H1 (cell line): ENCODE measurements around the gene MUC13. TPM values are rescaled to one million over a fixed set of nuclear protein-coding genes. Genes with fewer than 3 reads are reported as not detected.

Experiments
- CTCF ChIA-PET: fragments of 300-600 bp; sonication (Branson Sonifier 250); formaldehyde crosslinking; loops from one replicate; lab custom pipeline; 2021; ENCODE audit not compliant: partially characterized antibody; lab: Charles Lee
- POLR2A ChIA-PET: fragments of 300-600 bp; sonication (Branson Sonifier 250); formaldehyde crosslinking; loops from one replicate; lab custom pipeline; 2021; ENCODE audit warnings: inconsistent platforms; ENCODE audit not compliant: partially characterized antibody; lab: Charles Lee
- DNase-seq, 2 experiments: peaks; one replicate each; pipeline versions ENCODE4 v3.0.0 to v3.0.0-alpha.2; 2010 to 2022; ENCODE audit warnings: low spot score in 2 of 2, low read depth in 1 of 2, mixed read lengths in 1 of 2
- FAIRE-seq: peaks from 2 replicates; lab custom pipeline; 2011; peaks lifted over from hg19 to GRCh38; lab: Jason Lieb, UNC
- H2AFZ ChIP-seq: 2 replicates; pipeline ENCODE4 v1.8.1; 2012; ENCODE audit warnings: low read length, inconsistent platforms
- H2AK5ac ChIP-seq: 2 replicates; pipeline ENCODE4 v1.6.1; 2013; ENCODE audit warnings: low read depth, low read length
- H2BK120ac ChIP-seq: replicated peaks from 2 replicates; pipeline ENCODE3; 2013; ENCODE audit warnings: low read depth, low read length, inconsistent platforms
- H2BK12ac ChIP-seq: 2 replicates; pipeline ENCODE4 v1.6.1; 2013; ENCODE audit warnings: low read depth, low read length
- H2BK15ac ChIP-seq: 2 replicates; pipeline ENCODE4 v1.6.1; 2013; ENCODE audit warnings: low read length
- H2BK20ac ChIP-seq: 2 replicates; pipeline ENCODE4 v1.6.1; 2013; ENCODE audit warnings: low read length
- H2BK5ac ChIP-seq: 2 replicates; pipeline ENCODE4 v1.6.1; 2013; ENCODE audit warnings: low read depth, low read length
- H3K14ac ChIP-seq: 2 replicates; pipeline ENCODE4 v1.6.1; 2013; ENCODE audit warnings: inconsistent platforms; ENCODE audit not compliant: insufficient read length
- H3K18ac ChIP-seq: 2 replicates; pipeline ENCODE4 v1.6.1; 2013; ENCODE audit warnings: low read length; ENCODE audit errors: extremely low read depth
- H3K23ac ChIP-seq: 2 replicates; pipeline ENCODE4 v1.6.1; 2013; ENCODE audit warnings: inconsistent platforms; ENCODE audit not compliant: insufficient read length
- H3K23me2 ChIP-seq: 2 replicates; pipeline ENCODE4 v1.6.1; 2013; ENCODE audit warnings: low read depth, low read length
- H3K27ac ChIP-seq: 2 replicates; pipeline ENCODE4 v1.6.1; 2011; ENCODE audit warnings: low read depth, low read length, inconsistent platforms
- H3K27me3 ChIP-seq, 4 experiments: replicated peaks in 1 of 4; 1 replicate in 1 of 4; 2 replicates in 3 of 4; pipeline versions ENCODE4 v1.6.1 to v1.8.1; 2011 to 2013; ENCODE audit warnings: low read length in 3 of 4, mild to moderate bottlenecking in 3 of 4, inconsistent platforms in 2 of 4, mixed read lengths in 2 of 4, moderate library complexity in 1 of 4; ENCODE audit not compliant: control insufficient read depth in 3 of 4, insufficient read depth in 3 of 4; ENCODE audit errors: extremely low read depth in 1 of 4
- H3K36me3 ChIP-seq, 4 experiments: 2 replicates each; pipeline versions ENCODE4 v1.6.1 to v1.8.1; 2011 to 2013; ENCODE audit warnings: mild to moderate bottlenecking in 4 of 4, low read length in 3 of 4, moderate library complexity in 2 of 4, control low read depth in 1 of 4, inconsistent platforms in 1 of 4; ENCODE audit not compliant: insufficient read depth in 4 of 4, control insufficient read depth in 2 of 4
- H3K4ac ChIP-seq: replicated peaks from 2 replicates; pipeline ENCODE3; 2013; ENCODE audit warnings: low read length, low read depth, mixed read lengths, inconsistent platforms; ENCODE audit not compliant: insufficient read length
- H3K4me1 ChIP-seq, 4 experiments: replicated peaks in 1 of 4; 1 replicate in 1 of 4; 2 replicates in 3 of 4; pipeline versions ENCODE4 v1.6.1 to v1.8.1; 2011 to 2013; ENCODE audit warnings: low read length in 3 of 4, inconsistent platforms in 2 of 4, mixed read lengths in 1 of 4; ENCODE audit not compliant: insufficient read depth in 4 of 4, control insufficient read depth in 3 of 4
- H3K4me2 ChIP-seq, 2 experiments: 2 replicates each; pipeline versions ENCODE4 v1.6.1 to v1.8.1; 2011 to 2013; ENCODE audit warnings: low read depth in 2 of 2, low read length in 2 of 2, control low read depth in 1 of 2, inconsistent platforms in 1 of 2, mild to moderate bottlenecking in 1 of 2; ENCODE audit not compliant: insufficient read depth in 1 of 2
- H3K4me3 ChIP-seq, 4 experiments: fragments of 200-600, 300-600 bp in 1 of 4; sonication (generic), shearing (Covaris generic), sonication (Bioruptor Twin) in 1 of 4; 2 replicates each; pipeline versions ENCODE4 v1.5.1 to v1.8.1; 2011 to 2016; ENCODE audit warnings: low read length in 4 of 4, low read depth in 3 of 4, control low read depth in 2 of 4, inconsistent platforms in 2 of 4, mild to moderate bottlenecking in 2 of 4, mixed read lengths in 1 of 4, moderate library complexity in 1 of 4; ENCODE audit not compliant: insufficient read depth in 2 of 4; ENCODE audit errors: extremely low read depth in 1 of 4
- H3K56ac ChIP-seq: replicated peaks from 2 replicates; pipeline ENCODE3; 2013; ENCODE audit warnings: low read depth, mild to moderate bottlenecking, mixed read lengths, low read length, inconsistent platforms; ENCODE audit not compliant: insufficient read length
- H3K79me1 ChIP-seq: 2 replicates; pipeline ENCODE4 v1.6.1; 2013; ENCODE audit warnings: low read depth, low read length, control low read depth
- H3K79me2 ChIP-seq, 2 experiments: 2 replicates each; pipeline versions ENCODE4 v1.6.1 to v1.8.1; 2012 to 2013; ENCODE audit warnings: low read length in 2 of 2, mild to moderate bottlenecking in 2 of 2, inconsistent platforms in 1 of 2; ENCODE audit not compliant: insufficient read depth in 2 of 2, control insufficient read depth in 1 of 2
- H3K9ac ChIP-seq, 4 experiments: replicated peaks in 1 of 4; 1 replicate in 1 of 4; 2 replicates in 3 of 4; pipeline versions ENCODE4 v1.6.1 to v1.8.1; 2011 to 2013; ENCODE audit warnings: low read depth in 3 of 4, low read length in 3 of 4, control low read depth in 2 of 4, mild to moderate bottlenecking in 2 of 4, moderate library complexity in 2 of 4, inconsistent platforms in 1 of 4; ENCODE audit errors: extremely low read depth in 1 of 4
- H3K9me3 ChIP-seq, 2 experiments: 2 replicates each; pipeline versions ENCODE4 v1.6.1 to v1.8.1; 2012 to 2013; ENCODE audit warnings: mild to moderate bottlenecking in 2 of 2, moderate library complexity in 2 of 2, control low read depth in 1 of 2, inconsistent platforms in 1 of 2, low read depth in 1 of 2, low read length in 1 of 2, mixed read lengths in 1 of 2; ENCODE audit not compliant: insufficient read depth in 2 of 2
- H4K20me1 ChIP-seq, 2 experiments: replicated peaks in 1 of 2; 2 replicates each; pipeline versions ENCODE3 to v1.8.1; 2011 to 2013; ENCODE audit warnings: inconsistent platforms in 2 of 2, low read length in 2 of 2, mild to moderate bottlenecking in 1 of 2; ENCODE audit not compliant: insufficient read depth in 2 of 2, control insufficient read depth in 1 of 2
- H4K5ac ChIP-seq: 2 replicates; pipeline ENCODE4 v1.6.1; 2013; ENCODE audit warnings: low read length, low read depth, mixed read lengths, inconsistent platforms; ENCODE audit not compliant: insufficient read length
- H4K8ac ChIP-seq: 2 replicates; pipeline ENCODE4 v1.8.0; 2013; ENCODE audit warnings: mild to moderate bottlenecking, moderate library complexity, low read length, inconsistent platforms; ENCODE audit not compliant: insufficient read depth; ENCODE audit errors: extremely low read depth
- H4K91ac ChIP-seq: replicated peaks from 2 replicates; pipeline ENCODE3; 2013; ENCODE audit warnings: low read length, mixed read lengths, inconsistent platforms; ENCODE audit not compliant: insufficient read length
- ASH2L ChIP-seq: fragments of 200-600, 300-600 bp; sonication (generic); IDR thresholded peaks from one replicate; pipeline ENCODE4 v1.7.1; 2017; ENCODE audit warnings: low read length
- MAFK ChIP-seq: IDR thresholded peaks from 2 replicates; pipeline ENCODE4 v1.6.1; 2012; ENCODE audit warnings: low read depth, mild to moderate bottlenecking, improper control_type of control experiment, low read length
- POLR2A ChIP-seq, 2 experiments: IDR thresholded peaks; 1 replicate in 1 of 2; 2 replicates in 1 of 2; pipeline ENCODE4 v1.6.1; 2011; ENCODE audit warnings: low read depth in 2 of 2, low read length in 2 of 2, mild to moderate bottlenecking in 2 of 2; ENCODE audit errors: control extremely low read depth in 1 of 2
- RAD21 ChIP-seq, 2 experiments: IDR thresholded peaks in 1 of 2; conservative IDR thresholded peaks in 1 of 2; 2 replicates each; pipeline ENCODE4 v1.6.1; 2011; ENCODE audit warnings: low read depth in 2 of 2, low read length in 2 of 2, improper control_type of control experiment in 1 of 2, inconsistent platforms in 1 of 2, mild to moderate bottlenecking in 1 of 2, moderate library complexity in 1 of 2
- SIRT6 ChIP-seq: IDR thresholded peaks from one replicate; pipeline ENCODE4 v1.7.1; 2012; ENCODE audit warnings: low read length, inconsistent platforms
- SP4 ChIP-seq: IDR thresholded peaks from 2 replicates; pipeline ENCODE4 v1.6.1; 2012; ENCODE audit warnings: low read length, inconsistent platforms
- SRF ChIP-seq: IDR thresholded peaks from 2 replicates; pipeline ENCODE4 v1.6.1; 2011; ENCODE audit warnings: mild to moderate bottlenecking, low read depth, low read length, moderate library complexity
- TAF7 ChIP-seq: optimal IDR thresholded peaks from 2 replicates; pipeline ENCODE3; 2011; ENCODE audit warnings: low read depth, mild to moderate bottlenecking, inconsistent platforms, low read length, moderate library complexity, borderline replicate concordance
- TBP ChIP-seq: IDR thresholded peaks from 2 replicates; pipeline ENCODE4 v1.6.1; 2011; ENCODE audit warnings: low read depth, low read length, improper control_type of control experiment
- whole genome bisulfite sequencing, 2 experiments: shearing (Covaris generic) in 1 of 2; methylation state at CpG; one replicate each; pipeline versions ENCODE4 v1.1.6 to v1.1.7; 2013 to 2015; ENCODE audit warnings: low lambda C conversion rate in 2 of 2, mixed read lengths in 2 of 2, inconsistent platforms in 1 of 2, low coverage in 1 of 2, missing lambda C conversion rate in 1 of 2; ENCODE audit not compliant: insufficient replicate concordance in 2 of 2, insufficient coverage in 1 of 2, insufficient read length in 1 of 2; ENCODE audit errors: extremely low coverage in 1 of 2, missing lambda C conversion rate in 1 of 2; 5-methylcytosine and 5-hydroxymethylcytosine counted together
- polyA plus RNA-seq, 7 experiments: library from polyadenylated mRNA; depleted of rRNA in 3 of 7; stranded (reverse) in 5 of 7; unstranded in 2 of 7; fragments of >200 nt in 5 of 7; fragments of 200-250 nt in 2 of 7; gene quantifications; 1 replicate in 5 of 7; 2 replicates in 1 of 7; 4 replicates in 1 of 7; pipeline versions ENCODE4 v1.2.1 to v1.2.3, GENCODE V29; 2011 to 2013; ENCODE audit warnings: missing spikeins in 2 of 7, mixed read lengths in 2 of 7
- total RNA-seq: library from RNA; stranded (reverse); fragmentation: NEBNext Ultra II Directional; extraction: Animal tissue kit (Norgen Biotek cat#: 25700); gene quantifications from 2 replicates; pipeline ENCODE4 v1.2.1, GENCODE V29; 2021

The MUC13 gene
- total and polyA plus RNA-seq, 2 of the 8 experiments (the other 6 are each of a cell fraction or from before 2014, with no cell fraction given): not detected

DNA sequence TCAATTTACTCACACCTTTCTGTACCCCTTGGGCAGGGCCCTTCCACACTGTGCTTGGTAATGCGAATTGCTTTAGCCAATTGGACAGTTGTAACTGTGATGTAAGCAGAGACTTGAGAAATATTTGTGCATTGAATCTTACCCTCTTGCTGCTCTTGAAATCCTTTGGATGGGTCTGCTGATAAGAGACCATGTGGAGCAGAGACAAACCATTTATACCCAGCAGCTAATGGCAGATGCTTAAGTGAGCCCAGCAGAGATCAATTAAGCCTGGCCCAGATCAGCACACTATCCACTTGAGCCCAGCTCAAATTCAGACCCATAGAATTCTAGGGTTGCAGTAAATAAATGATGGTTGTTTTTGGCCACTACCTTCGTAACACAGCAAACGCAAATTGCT, 19.3 kb downstream of the MUC13 start:
- H3K27ac ChIP-seq: no peak overlapping the region
- ChIA-PET CTCF (interaction anchor here (0.6 kb wide), 1 partner anchor 9 kb away, joined by 3 read pairs; no protein-coding TSS in a partner anchor), POLR2A (no interaction called here)
- no peak overlapping the region for H3K4me2 ChIP-seq
- H4K20me1 ChIP-seq: no peaks in the 10 kb centered on the region
- H2BK5ac ChIP-seq: no peak overlapping the region
- H4K91ac ChIP-seq: no peak overlapping the region
- TF ChIP-seq SP4 (no peak), TAF7 (no peak), ASH2L (no peak), RAD21 (IDR thresholded peaks at IDR 0.05 in 1 of 2, conservative IDR thresholded peaks at IDR 0.05 in 1 of 2; ENCODE audit: low read depth in 2 of 2, low read length in 2 of 2) (no peak), MAFK (no peak), TBP (no peak), SRF (no peak), POLR2A (IDR thresholded peaks at IDR 0.05; ENCODE audit: control extremely low read depth in 1 of 2, low read depth in 2 of 2, low read length in 2 of 2) (no peak), SIRT6 (no peak)
- H2BK20ac ChIP-seq: no peak overlapping the region
- no peaks in the 10 kb centered on the region; a peak in 1 of 7 replicates for H3K27me3 ChIP-seq
- H4K8ac ChIP-seq: no peak overlapping the region
- no peak overlapping the region for H3K4me3 ChIP-seq
- H2BK120ac ChIP-seq: no peak overlapping the region
- no peak overlapping the region for H2BK12ac ChIP-seq
- H3K18ac ChIP-seq: no peak overlapping the region
- H3K79me1 ChIP-seq: no peaks in the 10 kb centered on the region
- H2BK15ac ChIP-seq: no peak overlapping the region
- no peaks in the 10 kb centered on the region for H3K4me1 ChIP-seq
- H3K4ac ChIP-seq: no peak overlapping the region
- H4K5ac ChIP-seq: no peak overlapping the region
- no peaks in the 10 kb centered on the region for H3K23me2 ChIP-seq
- no peak overlapping the region for H3K56ac ChIP-seq
- no peaks in the 10 kb centered on the region for H3K36me3 ChIP-seq
- H3K9ac ChIP-seq: no peak overlapping the region
- H2AK5ac ChIP-seq: no peak overlapping the region
- H3K14ac ChIP-seq: no peak overlapping the region
- no peak overlapping the region for H2AFZ ChIP-seq
- DNase-seq (no peak), FAIRE-seq (no peak)
- no peaks in the 10 kb centered on the region for H3K9me3 ChIP-seq
- H3K23ac ChIP-seq: no peak overlapping the region
- no peaks in the 10 kb centered on the region for H3K79me2 ChIP-seq
- 90% methylated on average over 3 of the region's 3 CpGs; no CpG with 5 or more reads in 1 of the 2 experiments for WGBS, 2 experiments
